Thoracic aorta endothelial cell (primary cell): Measurements from ENCODE around the gene NOMO2. TPM values are rescaled to one million over a fixed set of nuclear protein-coding genes. Genes with fewer than 3 reads are reported as not detected.

Source experiments
- small RNA-seq: library from RNA; depleted of rRNA; stranded (forward); fragments of <200 nt; gene quantifications from one replicate; pipeline ENCODE3, GENCODE V24; 2012
- total RNA-seq: library from RNA; depleted of rRNA; stranded (reverse); fragments of >200 nt; gene quantifications from 2 replicates; pipeline ENCODE4 v1.2.3, GENCODE V29; 2012

NOMO2 gene, protein sequence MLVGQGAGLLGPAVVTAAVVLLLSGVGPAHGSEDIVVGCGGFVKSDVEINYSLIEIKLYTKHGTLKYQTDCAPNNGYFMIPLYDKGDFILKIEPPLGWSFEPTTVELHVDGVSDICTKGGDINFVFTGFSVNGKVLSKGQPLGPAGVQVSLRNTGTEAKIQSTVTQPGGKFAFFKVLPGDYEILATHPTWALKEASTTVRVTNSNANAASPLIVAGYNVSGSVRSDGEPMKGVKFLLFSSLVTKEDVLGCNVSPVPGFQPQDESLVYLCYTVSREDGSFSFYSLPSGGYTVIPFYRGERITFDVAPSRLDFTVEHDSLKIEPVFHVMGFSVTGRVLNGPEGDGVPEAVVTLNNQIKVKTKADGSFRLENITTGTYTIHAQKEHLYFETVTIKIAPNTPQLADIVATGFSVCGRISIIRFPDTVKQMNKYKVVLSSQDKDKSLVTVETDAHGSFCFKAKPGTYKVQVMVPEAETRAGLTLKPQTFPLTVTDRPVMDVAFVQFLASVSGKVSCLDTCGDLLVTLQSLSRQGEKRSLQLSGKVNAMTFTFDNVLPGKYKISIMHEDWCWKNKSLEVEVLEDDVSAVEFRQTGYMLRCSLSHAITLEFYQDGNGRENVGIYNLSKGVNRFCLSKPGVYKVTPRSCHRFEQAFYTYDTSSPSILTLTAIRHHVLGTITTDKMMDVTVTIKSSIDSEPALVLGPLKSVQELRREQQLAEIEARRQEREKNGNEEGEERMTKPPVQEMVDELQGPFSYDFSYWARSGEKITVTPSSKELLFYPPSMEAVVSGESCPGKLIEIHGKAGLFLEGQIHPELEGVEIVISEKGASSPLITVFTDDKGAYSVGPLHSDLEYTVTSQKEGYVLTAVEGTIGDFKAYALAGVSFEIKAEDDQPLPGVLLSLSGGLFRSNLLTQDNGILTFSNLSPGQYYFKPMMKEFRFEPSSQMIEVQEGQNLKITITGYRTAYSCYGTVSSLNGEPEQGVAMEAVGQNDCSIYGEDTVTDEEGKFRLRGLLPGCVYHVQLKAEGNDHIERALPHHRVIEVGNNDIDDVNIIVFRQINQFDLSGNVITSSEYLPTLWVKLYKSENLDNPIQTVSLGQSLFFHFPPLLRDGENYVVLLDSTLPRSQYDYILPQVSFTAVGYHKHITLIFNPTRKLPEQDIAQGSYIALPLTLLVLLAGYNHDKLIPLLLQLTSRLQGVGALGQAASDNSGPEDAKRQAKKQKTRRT
- total RNA-seq = 131 and 160 TPM in 2 replicates

DNA sequence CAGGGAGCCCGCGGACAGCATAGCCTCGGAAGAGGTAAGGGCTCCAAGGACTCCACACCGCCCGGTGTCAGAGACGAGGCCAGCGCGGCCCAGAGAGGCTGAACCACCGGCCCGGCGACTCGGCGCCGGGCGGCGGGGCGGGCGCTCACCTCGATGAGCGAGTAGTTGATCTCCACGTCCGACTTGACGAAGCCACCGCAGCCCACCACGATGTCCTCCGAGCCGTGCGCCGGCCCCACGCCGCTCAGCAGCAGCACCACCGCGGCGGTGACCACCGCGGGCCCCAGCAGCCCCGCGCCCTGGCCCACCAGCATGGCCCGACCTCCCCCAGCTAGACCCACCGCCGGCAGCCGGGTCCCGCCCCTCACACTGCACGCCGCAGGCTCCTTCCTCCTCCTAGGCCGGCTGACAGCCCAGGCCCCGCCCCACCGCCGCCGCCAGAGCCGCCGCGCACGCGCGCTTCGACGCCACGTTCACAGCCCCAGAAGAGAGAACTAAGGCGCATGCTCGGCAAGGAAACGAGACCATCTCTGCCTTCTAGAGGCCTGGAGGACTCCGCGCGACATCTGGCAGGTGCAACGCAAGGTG is at the start of gene NOMO2:
Gene NOMO2, minus strand, starts transcription at position 371 of the 588 bp plus-strand sequence. Its CDS starts 57 bp downstream, at position 314.

Small RNA genes within 50 kb of the gene (small RNA-seq; reads per million reads assigned to genes)
- gene MIR3179-3 (not detected), gene MIR3179-4 (not detected), gene MIR3180-3 (not detected), gene MIR3670-3 (not detected), gene MIR3670-4 (not detected), gene MIR6770-3 (not detected), gene RF00019 (not detected)

Other genes with a start within 250 kb of the NOMO2 start
- gene NPIPA8, start 225.4 kb downstream of the NOMO2 start, total RNA-seq = 0.22 TPM in 1 of 2 replicates, not detected in the other
- gene RPS15A, start 228.2 kb upstream of the NOMO2 start, total RNA-seq = 943 and 1,460 TPM in 2 replicates
- 510 and 541 TPM in 2 replicates for gene ARL6IP1, start 239.5 kb upstream of the NOMO2 start, total RNA-seq